ENCODE data around the gene PEMT. TPM values are rescaled to one million over a fixed set of nuclear protein-coding genes. Genes with fewer than 3 reads are reported as not detected.

The PEMT gene
- total RNA-seq, 1 donor from 2014 or later: 690 TPM

DNA sequence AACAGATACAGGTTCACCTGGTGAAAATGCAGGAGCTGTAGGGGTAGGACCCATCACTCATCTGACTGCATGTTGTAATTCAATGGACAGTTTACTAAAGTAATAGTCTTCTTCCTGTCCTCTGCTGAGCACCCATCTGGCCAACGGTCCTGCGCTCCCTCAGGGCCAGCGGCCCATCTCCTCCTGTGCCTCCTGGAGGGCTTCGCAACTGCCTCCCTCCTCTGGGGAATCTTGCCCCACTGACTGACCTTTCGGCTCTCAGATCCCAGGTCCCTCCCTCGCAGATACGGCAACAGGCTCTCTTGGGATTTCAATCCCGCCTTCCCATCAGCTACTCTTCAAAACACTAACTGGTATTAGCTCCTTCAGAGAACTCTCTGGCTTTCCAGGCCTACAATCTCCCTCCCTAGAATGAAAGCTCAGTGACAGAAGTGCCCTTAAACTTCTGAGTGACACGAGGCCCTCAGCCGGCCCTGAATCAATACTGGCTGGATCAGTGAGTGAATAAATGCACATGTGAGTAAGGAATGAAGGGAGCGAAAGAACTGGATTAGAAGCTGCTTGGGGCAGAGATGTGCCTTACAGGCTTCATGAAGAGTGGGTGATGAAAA lies 1.3 kb downstream of the PEMT start:
- Histone ChIP-seq H3K27ac (peak overlapping the region in 1 of 2 donors; percentile 85), H3K36me3 (no peaks in the 10 kb centered on the region), H3K4me3 (peak overlapping the region; percentile 79 to 80), H3K9me3 (no peaks in the 10 kb centered on the region), H3K4me1 (peaks cover 2 to 14% of the 10 kb centered on the region in 2 donors), H3K27me3 (no peaks in the 10 kb centered on the region)
- intact Hi-C loops (cut with DNase I): loop anchor here (5.0 kb wide), 1 partner anchor 447 kb away; the partner anchor contains the start of genes ATPAF2 and GID4
- TF ChIP-seq, protein P1, sequence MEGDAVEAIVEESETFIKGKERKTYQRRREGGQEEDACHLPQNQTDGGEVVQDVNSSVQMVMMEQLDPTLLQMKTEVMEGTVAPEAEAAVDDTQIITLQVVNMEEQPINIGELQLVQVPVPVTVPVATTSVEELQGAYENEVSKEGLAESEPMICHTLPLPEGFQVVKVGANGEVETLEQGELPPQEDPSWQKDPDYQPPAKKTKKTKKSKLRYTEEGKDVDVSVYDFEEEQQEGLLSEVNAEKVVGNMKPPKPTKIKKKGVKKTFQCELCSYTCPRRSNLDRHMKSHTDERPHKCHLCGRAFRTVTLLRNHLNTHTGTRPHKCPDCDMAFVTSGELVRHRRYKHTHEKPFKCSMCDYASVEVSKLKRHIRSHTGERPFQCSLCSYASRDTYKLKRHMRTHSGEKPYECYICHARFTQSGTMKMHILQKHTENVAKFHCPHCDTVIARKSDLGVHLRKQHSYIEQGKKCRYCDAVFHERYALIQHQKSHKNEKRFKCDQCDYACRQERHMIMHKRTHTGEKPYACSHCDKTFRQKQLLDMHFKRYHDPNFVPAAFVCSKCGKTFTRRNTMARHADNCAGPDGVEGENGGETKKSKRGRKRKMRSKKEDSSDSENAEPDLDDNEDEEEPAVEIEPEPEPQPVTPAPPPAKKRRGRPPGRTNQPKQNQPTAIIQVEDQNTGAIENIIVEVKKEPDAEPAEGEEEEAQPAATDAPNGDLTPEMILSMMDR (IDR thresholded peaks at IDR 0.05): no peak
- DNase-seq (ENCODE audit: low spot score in 2 of 2): no peak

DNA sequence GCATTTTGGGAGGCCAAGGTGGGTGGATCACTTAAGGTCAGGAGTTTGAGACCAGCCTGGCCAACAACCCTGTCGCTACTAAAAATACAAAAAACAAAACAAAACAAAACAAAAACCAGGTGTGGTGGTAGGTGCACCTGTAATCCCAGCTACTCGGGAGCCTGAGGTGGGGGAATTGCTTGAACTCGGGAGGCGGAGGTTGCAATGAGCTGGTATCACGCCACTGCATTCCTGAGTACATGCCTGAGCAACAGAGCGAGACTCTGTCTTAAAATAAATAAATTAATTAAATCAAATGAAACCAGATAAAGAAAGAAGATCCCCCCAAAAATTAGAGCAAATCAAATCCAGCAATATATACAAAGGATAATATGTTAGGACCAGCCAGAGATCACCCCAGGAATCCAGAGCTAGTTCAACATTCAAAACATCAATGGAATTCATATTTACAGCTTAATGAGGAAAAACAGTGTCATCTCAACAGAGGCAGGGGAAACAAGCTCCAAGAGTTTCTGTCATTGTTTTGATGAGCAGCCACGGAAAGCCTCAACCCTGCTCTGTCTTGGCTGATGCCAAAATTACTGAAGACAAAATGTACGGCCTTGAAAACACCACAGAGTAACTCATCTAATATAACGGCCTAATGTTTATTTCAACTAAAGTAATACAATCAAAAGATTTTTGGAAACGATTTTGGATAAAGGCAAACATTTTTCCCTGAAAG lies 3.7 kb downstream of the PEMT start:
- TF ChIP-seq, protein P1 (IDR thresholded peaks at IDR 0.05): no peak
- no peaks in the 10 kb centered on the region for H3K9me3 ChIP-seq
- H3K36me3 ChIP-seq: no peaks in the 10 kb centered on the region
- no peak overlapping the region for H3K4me3 ChIP-seq
- H3K27me3 ChIP-seq: no peaks in the 10 kb centered on the region
- intact Hi-C loops (cut with DNase I): no loop called here
- peaks cover 2 to 14% of the 10 kb centered on the region in 2 donors for H3K4me1 ChIP-seq
- H3K27ac ChIP-seq: no peak overlapping the region
- no peak for DNase-seq (ENCODE audit: low spot score in 2 of 2)

DNA sequence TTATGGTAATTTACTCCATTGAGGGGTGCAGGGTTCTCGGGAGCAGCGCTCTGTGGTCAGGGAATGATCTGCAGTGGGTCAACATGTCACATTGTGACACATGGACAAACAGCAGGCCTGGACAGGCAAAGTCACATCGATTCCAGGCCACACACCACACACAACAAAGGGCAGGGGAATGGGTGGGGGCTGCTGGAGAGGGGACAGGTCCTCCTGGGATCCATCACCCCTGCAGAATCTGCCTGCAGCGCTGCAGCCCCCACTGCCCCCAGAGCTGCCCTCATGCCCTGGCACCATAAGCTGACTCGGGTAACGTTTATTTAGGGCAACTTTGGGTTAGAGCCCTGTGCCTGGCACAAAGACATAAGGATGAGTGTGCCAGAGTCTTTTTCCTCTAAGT lies 9.1 kb downstream of the PEMT start:
- intact Hi-C loops (cut with DNase I): no loop called here
- Histone ChIP-seq H3K4me3 (no peak overlapping the region), H3K27ac (no peak overlapping the region), H3K27me3 (no peaks in the 10 kb centered on the region), H3K9me3 (no peaks in the 10 kb centered on the region), H3K36me3 (no peaks in the 10 kb centered on the region), H3K4me1 (no peaks in the 10 kb centered on the region)
- DNase-seq (ENCODE audit: low spot score in 2 of 2): no peak
- TF ChIP-seq, protein P1 (IDR thresholded peaks at IDR 0.05): no peak

DNA sequence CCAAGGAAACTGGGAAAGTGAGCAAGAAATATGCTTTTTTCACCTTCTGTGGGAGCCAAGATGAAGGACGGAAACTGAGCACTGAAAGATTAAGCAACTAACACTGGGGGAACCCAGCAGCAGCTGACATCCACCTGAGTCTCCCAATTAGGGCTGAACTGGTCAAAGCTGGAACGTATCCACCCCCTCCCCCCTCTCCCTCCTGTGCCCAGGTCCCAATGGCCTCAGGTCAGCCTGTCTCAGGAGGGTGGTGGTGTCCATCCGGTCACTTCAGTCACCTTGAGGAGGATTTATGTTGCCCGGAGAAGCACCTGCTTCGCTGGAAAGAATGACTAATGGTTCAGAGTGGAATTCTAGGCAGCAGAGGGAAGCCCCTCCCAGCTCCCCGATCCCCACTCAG lies 10.0 kb downstream of the PEMT start:
- no peak overlapping the region for H3K4me3 ChIP-seq
- H3K27me3 ChIP-seq: no peaks in the 10 kb centered on the region
- TF ChIP-seq, protein P1 (IDR thresholded peaks at IDR 0.05): no peak
- intact Hi-C loops (cut with DNase I): no loop called here
- H3K27ac ChIP-seq: no peak overlapping the region
- peaks cover 1% of the 10 kb centered on the region in 2 donors for H3K36me3 ChIP-seq
- no peaks in the 10 kb centered on the region for H3K9me3 ChIP-seq
- no peak for DNase-seq (ENCODE audit: low spot score in 2 of 2)
- no peaks in the 10 kb centered on the region for H3K4me1 ChIP-seq

DNA sequence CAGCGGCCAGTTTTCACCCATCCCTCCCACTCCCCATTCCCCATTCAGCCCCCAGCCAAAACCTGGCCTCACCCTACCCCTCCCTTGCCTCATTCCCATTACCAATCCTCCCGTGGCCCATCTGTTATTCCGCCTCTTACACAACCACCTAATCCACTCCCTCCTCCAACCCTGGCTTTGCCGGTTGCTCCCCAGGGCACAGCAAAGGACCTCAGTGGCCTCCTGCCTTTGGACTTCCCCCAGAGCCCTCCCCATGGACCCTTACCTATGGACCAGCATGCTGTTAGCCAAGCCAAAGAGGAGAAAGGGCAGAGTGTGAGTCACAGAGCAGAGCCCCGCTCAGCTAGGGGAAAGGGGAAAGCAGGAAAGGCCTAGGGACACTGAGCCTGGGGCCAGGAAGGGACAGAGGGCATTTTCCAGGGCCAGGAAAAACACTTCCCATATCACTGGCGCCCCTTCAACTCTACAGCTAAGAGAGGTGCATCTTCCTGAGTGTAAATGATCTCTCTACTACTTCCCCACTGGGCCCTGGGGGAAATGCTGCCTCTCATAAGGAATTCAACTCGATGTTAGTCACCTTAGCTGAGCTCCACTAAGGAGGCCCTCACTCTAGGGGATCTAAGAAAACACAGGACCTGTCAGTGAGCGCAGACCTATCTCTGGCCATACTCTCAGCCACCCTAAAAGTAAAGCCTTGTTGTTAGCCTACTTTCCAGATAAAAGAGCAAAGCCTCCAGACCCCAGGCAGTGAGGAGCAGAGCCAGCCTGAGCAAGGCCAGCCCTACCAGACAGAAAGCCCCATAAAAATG lies 10.6 kb downstream of the PEMT start:
- TF ChIP-seq, protein P1 (IDR thresholded peaks at IDR 0.05): no peak
- Histone ChIP-seq H3K36me3 (peaks cover 2 to 6% of the 10 kb centered on the region in 2 donors), H3K27me3 (no peaks in the 10 kb centered on the region), H3K9me3 (no peaks in the 10 kb centered on the region), H3K27ac (no peak overlapping the region), H3K4me3 (no peak overlapping the region), H3K4me1 (no peaks in the 10 kb centered on the region)
- no peak for DNase-seq (ENCODE audit: low spot score in 2 of 2)
- intact Hi-C loops (cut with DNase I): no loop called here
